Activated CD8-positive, alpha-beta memory T cell treated with anti-CD3 and anti-CD28 coated beads for 48 hours (primary cell): ENCODE results near the gene CFAP299.
"Not testable (repeated sequence)": the region's sequence is repeated elsewhere in the genome, so short reads cannot be mapped to it uniquely, and the experiment has no call there.

Experiments used
- DNase-seq, 3 experiments: peaks; one replicate each; pipeline ENCODE4 v3.0.0-alpha.2; 2020; ENCODE audit warnings: low read depth in 2 of 3, low spot score in 2 of 3

Gene CFAP299

DNA sequence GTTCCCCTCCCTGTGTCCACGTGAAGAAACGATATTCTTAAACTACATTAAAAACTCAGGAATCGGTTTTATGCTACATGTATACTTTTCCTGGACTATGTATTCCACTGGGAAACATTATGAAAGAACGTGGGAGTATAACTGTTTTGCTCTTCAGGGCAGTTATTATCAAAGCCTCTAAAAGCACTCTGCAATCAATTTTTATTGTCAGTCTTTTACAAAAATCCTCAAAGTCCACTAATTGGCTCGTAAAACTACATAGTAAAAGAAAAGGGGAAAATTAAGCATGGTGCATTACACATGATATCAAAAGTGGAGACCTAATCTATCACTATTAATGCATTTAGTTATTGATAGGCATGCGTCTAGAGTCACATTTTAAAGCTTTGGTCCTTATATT is 11.4 kb upstream of the CFAP299 start:
- no peak for DNase-seq

DNA sequence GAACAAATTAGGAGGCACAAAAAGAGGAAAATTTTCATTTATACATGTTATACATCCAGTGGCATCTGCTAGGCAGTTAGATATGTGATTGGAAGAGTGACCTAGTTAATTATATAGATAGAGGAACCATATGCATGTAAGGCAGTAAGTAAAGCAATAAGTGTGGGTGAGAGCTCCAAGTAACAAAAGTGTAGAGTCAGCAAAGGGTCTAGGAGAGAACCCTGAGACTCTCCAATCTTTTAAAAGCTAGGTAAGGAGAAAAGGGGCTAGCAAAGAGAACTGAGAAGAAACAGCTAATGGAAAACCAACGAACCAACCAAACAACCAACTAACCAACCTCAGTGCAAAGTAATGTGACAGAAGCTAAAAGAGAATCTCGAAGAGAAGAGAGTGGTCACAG is 3.8 kb upstream of the CFAP299 start:
- no peak for DNase-seq

GRCh38 chr4:80333121-80333520 is 2.4 kb upstream of the CFAP299 start:
- no peak for DNase-seq

GRCh38 chr4:80334568-80334967 is 962 bp upstream of the CFAP299 start:
- DNase-seq = no peak

DNA sequence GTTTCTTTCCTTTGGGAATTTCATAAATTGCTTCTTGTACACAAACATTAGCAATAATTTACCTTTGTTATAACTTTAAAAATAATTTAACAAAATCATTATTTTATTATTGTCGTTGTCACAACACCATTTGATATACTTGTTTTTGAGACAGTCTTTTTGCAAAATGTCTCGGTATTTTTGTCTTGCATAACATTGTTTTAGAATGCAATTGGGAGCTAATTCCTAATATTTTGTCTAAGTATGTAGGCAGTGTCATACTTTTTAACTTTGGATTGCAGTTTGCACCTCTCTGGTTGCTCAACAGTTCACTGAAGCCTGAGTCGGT is 340 bp upstream of the CFAP299 start:
- no peak for DNase-seq

DNA sequence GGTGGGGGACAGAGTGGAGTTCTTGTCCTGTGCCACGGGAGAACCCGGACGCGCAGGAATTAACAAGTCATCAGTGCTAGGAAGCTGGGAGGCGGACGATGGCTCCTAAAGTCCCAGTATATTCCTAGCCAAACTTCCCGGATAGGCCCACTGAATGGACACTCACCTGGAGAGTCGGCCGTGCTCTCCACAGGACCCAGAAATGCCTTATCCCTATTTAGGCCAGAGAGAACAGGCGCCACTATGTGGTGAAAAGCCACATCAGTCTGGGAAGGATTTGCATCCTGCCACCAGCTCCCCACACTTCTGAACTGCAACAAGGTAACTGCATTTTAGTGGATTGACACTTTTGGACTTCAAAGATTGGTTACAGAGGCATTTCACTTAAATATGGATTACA is 1.1 kb downstream of the CFAP299 start:
- DNase-seq = no peak

DNA sequence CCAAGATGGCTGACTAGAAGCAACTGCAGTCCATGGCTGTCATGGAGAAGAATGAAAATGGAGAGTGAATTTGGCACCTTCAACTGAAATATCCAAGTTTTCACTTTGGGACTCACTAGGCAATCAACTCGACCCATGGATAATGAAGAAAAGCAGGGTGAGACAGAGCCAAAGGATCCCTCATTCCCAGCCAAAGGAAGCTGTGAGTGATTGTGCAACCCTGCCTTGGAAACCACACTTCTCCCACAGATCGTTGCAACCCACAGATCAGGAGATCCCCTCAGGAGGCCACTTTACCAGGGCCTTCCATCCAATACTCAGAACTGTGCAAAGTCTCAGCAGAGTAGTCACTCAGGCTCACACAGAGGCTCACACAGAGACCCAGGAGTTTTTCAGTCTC is 4.5 kb downstream of the CFAP299 start:
- no peak for DNase-seq

- not testable (repeated sequence) for DNase-seq
Observed at GRCh38 chr4:80342684-80343083, 7.2 kb downstream of the CFAP299 start.

DNA sequence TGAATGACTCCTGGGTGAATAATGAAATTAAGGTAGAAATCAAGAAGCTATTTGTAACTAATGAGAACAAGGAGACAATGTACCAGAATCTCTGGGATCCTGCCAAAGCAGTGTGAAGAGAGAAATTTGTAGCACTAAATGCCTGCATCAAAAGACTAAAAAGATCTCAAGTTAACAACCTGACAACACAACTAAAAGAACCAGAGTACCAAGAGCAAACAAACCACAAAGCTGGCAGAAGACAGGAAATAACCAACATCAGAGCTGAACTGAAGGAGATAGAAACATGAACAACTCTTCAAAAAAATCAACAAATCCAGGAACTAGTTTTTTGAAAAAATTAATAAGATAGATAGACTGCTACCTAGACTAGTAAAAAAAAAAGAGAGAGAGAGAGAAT is 8.4 kb downstream of the CFAP299 start:
- DNase-seq = no peak

DNA sequence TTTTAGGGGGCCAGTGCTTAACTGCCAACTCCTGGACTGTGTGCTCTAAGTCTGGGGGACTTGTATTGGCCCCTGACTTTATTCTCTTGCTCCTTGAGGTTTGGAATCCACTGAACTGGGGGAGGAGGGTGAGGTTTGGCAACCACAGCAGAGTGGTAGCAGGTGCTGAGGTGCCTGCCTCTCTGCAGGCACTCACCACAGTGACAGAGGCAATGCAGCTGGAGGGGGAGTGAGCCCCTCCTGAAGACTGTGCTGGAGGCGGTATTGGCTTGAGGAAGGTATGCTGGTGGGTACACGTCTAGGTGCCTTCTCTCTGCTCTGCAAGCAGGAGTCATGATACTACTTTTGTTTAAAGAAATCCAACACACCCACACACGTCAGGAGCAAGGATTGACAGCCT is 24.6 kb downstream of the CFAP299 start:
- DNase-seq = no peak

GRCh38 chr4:80360900-80361299 is 25.4 kb downstream of the CFAP299 start:
- DNase-seq = no peak

- no peak for DNase-seq
Observed at GRCh38 chr4:80361329-80361900, 25.9 kb downstream of the CFAP299 start.

- no peak for DNase-seq
Observed at GRCh38 chr4:80362578-80363181, 27.1 kb downstream of the CFAP299 start.

DNA sequence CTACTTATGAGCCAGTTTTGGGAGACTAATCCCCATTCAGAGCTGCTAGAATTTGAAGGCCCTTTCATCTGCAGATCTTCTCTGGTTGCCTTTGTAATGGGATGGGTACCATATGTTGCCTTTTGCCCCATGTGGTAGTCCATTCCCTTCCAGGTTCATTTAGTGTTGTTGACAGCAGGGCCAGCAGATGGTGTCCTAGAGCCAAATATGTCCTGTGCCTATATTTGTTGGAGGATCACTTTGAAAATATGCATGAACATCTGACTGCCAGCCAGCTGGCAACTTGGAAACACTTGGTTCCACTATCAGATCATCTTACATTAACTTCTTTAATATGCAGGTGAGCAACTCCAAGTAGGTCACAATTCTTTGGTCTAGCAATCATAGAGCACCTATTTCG is 30.4 kb downstream of the CFAP299 start:
- DNase-seq = no peak

DNA sequence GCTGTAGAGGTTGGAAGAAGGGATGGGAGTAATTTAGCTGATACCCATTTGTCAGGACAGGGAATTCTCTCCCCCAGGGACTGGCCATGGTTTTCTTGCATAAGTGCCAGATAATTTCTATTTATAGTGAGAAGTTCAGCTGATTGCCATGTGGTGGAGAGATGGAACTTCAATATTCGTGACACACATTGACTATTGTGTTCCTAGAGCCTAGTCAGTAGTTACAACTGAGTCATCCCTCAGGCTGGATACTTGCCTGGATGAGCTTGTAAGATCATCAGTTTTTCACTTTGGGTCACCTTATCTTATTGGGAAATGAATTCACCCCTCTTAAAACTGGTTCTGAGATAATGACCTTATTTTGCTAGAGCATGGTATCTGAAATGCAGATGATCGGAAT is 32.2 kb downstream of the CFAP299 start:
- no peak for DNase-seq

DNA sequence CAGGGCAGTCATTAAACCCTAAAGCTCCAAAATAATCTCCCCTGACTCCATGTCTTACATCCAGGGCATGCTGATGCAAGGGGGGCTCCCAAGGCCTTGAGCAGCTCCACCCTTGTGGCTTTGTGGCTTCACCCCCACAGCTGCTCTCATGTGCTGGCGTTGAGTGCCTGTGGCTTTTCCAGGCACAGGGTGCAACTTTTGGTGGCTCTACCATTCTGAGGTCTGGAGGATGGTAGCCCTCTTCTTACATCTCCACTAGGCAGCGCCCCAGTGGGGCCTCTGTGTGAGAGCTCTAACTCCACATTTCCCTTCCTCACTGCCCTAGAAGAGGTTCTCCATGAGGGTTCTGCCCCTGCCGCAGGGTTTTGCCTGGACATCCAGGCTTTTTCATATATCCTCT is 35.1 kb downstream of the CFAP299 start:
- DNase-seq = no peak

- no peak for DNase-seq
Observed at GRCh38 chr4:80371046-80371445, 35.5 kb downstream of the CFAP299 start.

DNA sequence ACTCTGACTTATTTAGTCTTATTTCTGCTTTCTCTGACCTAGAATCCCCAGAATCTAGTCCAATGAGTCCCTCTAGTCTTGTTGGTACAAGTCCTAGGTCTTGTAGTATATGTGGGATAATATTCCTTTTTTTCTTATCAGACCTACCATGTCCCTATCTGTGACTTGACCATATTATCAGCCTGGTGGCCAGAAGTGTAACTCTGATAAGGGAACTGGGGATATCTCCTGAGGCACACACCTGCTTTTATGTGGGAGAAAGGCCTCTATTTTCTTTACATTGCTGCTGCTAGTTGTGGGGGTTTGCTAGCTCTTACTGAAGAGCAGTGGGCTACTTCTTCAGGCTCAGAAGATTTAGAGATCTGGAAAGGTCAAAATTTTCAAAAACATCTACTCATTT is 38.6 kb downstream of the CFAP299 start:
- no peak for DNase-seq

- no peak for DNase-seq
Observed at GRCh38 chr4:80382090-80382832, 46.7 kb downstream of the CFAP299 start.

GRCh38 chr4:80385397-80386280 is 50.1 kb downstream of the CFAP299 start:
- no peak for DNase-seq

DNA sequence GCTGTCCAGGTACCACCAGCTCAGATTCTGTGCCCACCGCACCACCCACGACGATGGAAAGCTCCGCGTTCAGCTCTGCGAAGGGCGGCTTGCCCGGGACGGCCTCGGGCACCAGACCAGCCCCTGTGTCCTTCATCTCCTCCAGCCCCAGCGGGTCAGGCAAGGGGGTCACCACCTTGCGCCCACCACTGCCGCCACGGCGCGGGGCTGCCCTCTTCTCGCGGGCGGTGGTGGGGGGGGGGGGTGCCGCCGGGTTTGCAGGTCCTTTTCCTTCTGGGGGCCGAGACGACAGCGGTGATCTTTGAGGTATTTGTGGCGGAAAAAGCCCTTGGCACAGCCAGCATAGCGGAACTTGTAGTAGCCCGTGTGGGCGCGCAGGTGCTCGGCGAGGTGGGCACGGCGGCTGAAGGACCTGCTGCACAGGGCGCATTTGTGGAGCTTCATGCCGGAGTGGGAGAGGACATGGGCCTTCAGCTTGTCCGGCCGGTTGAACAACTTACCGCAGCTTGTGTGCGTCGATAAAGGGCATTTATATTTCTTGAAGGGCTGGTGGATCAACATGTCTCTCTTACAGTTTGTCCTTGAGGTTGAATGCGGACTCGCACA is 50.9 kb downstream of the CFAP299 start:
- DNase-seq = no peak
